Measurements from ENCODE around the gene LONRF2.
"Not testable (repeated sequence)": the region's sequence is repeated elsewhere in the genome, so short reads cannot be mapped to it uniquely, and the experiment has no call there.

Gene LONRF2

GRCh38 chr2:100250645-100251044, 71.7 kb downstream of the LONRF2 start:
- DNase-seq: no peak

GRCh38 chr2:100248971-100249370, 73.3 kb downstream of the LONRF2 start:
- no peak for DNase-seq

- not testable (repeated sequence) for DNase-seq
These were observed 73.7 kb downstream of the LONRF2 start for GRCh38 chr2:100248556-100248955.

- no peak for DNase-seq
These were observed 74.3 kb downstream of the LONRF2 start for GRCh38 chr2:100248044-100248330.

DNA sequence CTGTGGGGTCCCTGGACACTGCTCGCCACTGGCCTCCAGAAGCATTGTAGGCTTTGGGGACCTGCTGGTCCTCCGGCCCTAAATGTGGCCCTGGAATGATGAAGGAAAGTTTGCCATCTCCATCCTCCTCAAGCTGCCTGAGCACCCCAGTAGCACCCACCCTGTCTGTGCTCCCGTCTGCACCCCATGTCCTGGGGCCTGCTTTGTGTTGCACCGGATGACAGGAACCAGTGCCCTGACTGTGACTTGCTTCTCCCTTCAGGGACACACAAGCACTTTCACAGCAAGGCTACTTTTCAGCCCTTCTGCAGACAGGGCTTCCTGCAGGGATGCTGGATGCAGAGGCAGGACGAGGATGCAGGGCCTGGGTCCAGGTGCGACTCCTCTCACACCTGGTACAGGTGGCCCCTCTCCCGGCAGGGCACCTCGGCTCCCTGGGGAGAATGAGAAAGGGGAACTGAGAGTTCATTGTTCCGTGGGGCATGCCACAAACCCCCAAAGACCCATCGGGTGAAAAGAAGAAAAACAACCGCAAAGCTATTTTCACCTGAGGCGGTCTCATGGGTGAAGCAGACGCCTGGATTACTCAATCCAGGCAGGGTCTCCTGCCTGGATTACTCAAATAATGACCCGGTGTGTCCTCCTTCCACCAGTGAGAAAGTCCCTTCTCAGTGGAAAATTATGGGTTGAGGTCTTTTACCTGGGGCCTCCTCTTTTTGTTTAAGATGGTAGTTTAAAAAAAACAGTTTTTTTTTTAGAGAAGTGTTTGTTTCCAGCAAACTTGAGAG, 74.9 kb downstream of the LONRF2 start:
- no peak for DNase-seq

GRCh38 chr2:100246163-100247145, 75.8 kb downstream of the LONRF2 start:
- peak; percentile 47 for DNase-seq

DNA sequence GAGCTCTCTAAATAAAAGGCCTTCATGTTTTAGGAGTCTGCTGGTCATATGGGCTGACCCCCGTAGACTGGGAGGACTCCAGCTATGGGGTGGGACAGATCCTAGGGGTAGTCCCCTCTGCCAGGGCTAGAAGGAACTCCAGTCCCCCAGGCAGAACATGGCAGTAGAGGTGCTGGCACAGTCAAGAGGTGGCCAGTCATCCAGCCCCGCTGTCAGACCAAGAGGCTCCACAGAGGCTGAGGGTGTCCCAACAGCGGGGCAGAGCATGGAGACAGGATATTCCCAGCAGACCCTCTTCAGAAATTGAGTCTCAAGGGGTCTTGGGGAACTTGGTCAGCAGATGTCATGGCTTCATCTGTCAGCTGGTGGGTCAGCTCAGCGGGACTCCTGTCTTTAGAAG, 76.6 kb downstream of the LONRF2 start:
- DNase-seq: no peak

DNA sequence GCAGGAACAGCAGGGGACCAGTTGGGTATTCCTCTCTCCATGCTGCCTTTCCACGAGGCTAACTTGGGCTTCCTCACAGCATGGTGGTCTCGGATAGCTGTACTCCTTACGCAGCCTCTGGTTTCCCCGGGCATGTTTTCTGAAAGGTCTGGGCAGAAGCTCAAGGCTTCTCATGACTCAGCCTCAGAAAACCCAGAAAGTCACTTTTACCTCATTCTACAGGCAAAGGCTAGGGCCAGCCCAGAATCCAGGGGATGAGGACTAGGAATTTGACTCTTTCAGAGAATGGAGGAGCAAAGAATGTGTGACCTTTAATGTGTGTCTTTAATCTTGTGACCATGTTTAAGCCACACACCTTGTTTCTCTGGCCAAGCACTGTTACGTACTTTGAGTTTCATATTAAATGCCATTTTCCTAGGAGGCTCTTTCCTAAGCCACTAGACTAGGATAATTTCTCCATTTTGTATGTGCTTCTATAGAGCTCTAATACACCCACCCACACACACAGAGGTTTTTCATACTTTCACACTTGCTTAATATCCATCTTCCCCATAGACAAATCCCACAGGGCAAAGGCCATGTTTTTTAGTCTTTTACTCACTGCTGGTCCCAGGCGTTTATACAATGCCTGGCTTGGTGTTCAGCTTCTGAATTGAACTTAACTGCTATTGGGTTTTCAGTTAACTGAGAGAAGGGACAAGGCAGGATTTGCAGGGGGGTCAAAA, 77.3 kb downstream of the LONRF2 start:
- DNase-seq: no peak

GRCh38 chr2:100243631-100244030, 78.7 kb downstream of the LONRF2 start:
- no peak for DNase-seq

DNA sequence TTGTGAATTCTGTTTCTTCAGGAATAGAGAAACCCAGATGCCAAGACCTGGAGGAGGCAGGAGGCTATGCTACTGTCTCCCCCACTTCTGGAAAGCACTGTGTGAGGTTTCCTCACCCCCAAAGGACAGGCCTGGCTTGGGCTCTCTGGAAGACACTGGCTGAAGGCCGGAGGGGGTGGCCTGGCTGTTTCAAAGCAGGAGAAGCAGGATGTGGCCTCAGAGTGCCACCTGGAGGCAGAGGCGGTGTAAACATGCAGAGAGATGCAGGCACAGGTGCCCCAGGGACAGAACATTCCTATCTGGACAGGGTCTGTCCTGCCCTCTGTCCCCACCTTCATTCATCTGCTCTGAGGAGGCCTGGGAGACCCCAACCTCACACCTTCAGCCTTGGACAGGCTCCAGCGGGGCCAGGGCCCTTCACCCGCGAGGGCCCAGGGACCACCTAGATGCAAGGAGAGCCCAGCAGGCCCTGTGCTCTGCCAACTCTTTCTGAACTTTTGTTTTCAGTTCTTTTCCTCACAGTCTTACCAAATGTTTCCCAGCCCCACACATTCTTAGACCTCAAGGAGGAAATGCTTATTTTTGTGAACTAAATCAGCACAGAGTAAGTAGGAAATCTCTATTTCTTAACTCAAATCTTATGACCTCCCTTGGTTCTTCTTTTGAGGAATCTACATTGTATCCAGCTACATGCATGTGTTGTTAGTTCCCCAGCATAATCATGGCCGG, 79.2 kb downstream of the LONRF2 start:
- peak; percentile 55 for DNase-seq

GRCh38 chr2:100242476-100242875, 79.8 kb downstream of the LONRF2 start:
- DNase-seq: no peak

- DNase-seq: no peak
These were observed 81.1 kb downstream of the LONRF2 start for GRCh38 chr2:100241236-100241635.

- no peak for DNase-seq
These were observed 81.9 kb downstream of the LONRF2 start for GRCh38 chr2:100240386-100240785.

DNA sequence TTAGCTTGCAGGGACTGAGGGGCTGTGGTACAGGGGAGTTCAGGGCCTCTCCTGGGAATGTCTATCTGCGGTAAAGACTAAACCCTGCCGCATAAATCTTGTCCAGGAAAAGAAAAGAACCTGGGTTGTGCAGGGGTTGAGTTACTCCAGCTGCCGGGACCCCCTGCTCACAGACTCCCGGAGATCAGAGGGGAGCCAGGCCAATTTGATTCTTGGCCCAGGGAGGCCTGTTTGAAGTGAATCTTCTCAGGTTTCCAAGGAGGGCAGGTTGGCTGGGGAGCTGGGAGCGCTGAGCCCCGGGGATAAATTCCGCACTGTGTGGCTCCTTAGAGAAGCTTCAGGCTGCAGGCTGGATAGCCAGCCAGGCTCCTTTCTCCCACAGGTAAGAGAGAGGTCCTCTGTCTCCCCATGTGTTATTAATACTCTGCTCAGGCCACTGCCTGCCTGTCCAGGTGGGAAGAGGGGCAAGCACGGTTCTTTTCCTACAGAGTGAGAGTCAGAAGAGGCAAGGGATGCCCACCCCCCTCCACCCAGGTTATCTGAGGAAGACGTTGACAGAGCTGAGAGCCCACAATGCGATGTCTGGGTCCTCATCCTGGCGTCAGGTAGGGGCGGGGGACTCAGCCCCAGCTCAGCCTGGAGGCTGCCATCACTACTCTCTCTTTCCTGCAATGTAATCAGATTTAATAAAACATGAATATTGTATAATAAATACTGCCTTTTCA, 82.7 kb downstream of the LONRF2 start:
- DNase-seq: no peak

DNA sequence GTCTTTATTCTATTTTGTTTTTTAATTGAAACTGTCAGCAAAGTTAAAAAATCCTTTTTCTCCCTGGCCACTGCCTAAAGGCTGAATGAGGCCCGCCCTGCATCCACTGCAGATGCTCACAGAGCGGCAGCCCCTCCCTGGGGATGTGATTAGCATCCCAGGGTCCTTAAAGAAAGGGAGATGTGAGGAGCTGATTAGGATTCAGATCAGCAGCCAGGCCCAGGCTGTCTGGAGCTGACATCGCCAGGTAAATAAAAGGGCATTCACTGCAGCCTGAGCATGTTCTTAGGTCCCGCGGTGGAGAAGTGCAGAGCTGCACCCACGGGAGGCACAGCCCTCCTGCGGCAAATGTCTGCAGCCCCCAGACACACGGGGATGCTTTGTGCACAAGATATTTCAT, 83.8 kb downstream of the LONRF2 start:
- DNase-seq: peak; percentile 3

- no peak for DNase-seq
These were observed 84.5 kb downstream of the LONRF2 start for GRCh38 chr2:100237770-100238169.

DNA sequence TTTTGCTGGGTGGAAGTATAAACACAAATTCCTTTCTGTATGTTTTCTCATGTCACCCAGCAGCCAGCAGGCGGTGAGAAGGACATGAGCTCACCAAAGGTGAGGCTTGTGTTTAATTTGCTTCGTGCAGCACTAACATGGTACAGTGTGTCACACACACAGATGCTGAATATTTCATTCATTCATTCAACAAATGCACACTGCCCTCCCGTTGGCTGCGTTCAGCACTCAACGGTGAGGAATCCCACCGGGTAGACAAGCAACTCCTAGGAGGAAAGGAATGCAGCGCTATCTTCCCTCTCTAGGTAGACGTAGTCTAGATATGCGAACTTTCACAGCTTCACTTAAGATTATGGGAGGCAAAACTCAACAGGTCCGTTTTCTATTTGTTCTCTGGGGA, 85.1 kb downstream of the LONRF2 start:
- no peak for DNase-seq

DNA sequence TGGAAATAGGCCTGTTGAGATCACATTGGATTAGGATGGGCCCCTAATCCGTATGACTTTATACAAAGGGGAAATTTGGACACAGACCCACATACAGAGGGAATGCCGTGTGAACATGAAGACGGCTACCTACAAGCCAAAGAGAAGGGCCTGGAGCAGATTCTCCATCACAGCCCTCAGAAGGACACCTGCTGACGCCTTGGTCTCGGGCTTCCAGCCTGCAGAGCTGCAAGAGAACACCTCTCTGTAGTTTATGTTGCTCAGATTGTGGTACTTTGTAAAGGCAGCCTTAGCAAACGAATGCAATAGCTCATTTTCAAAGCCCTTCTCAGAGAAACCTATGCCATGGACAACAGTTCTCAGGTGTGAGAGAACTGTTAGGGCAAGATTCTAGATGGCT, 86.1 kb downstream of the LONRF2 start:
- no peak for DNase-seq

DNA sequence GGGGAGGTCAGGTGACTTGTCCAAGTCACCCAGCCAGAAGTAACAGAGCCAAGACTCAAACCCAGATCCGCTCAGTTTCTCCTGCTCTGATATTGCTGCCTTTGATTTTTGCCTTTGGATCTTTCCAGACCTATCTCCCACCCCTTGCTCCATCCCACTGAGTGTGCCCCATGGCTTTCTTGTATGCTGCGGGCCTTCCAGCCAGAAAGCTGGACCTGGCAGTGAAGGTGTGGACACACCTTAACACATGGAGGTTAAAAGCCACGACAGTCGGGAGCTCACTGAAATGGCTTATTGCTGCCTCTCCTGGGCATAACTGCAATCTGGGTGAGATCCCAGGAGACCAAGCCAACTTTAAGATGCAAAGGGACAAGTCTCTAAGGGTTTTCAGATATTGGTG, 86.7 kb downstream of the LONRF2 start:
- no peak for DNase-seq

- no peak for DNase-seq
These were observed 87.2 kb downstream of the LONRF2 start for GRCh38 chr2:100235098-100235497.

- no peak for DNase-seq
These were observed 88.2 kb downstream of the LONRF2 start for GRCh38 chr2:100234141-100234540.

DNA sequence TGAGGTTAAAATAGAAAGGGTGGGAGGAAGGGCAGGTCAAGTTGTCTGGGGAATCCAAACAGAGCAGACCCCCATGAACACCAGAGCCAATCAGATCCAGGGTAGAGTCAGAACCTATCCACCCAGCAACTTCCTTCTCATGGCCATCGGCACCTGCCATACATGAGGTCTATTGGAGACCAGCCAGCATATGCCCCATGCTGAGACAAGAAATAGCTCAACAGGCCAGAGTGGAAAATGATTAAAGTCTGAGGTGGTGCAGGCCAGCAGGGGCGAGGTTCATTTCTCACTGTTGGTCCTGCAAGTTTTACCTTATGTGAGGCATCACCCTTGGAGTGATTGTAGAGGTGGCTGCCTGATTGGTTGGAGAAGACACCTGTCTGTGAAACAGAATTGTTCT, 89.2 kb downstream of the LONRF2 start:
- no peak for DNase-seq

Measured in NCI-H82 (cell line).